ENCODE results near the gene PAPOLB. TPM values are rescaled to one million over a fixed set of nuclear protein-coding genes. Genes with fewer than 3 reads are reported as not detected.
"Not testable (repeated sequence)": the region's sequence is repeated elsewhere in the genome, so short reads cannot be mapped to it uniquely, and the experiment has no call there.

PAPOLB gene
- total RNA-seq, 4 donors from 2014 or later, result 0.12 to 1.4 (median 0.31) TPM

- ATAC-seq (ENCODE audit: low FRiP score), result no peak
- TF ChIP-seq, protein P1, sequence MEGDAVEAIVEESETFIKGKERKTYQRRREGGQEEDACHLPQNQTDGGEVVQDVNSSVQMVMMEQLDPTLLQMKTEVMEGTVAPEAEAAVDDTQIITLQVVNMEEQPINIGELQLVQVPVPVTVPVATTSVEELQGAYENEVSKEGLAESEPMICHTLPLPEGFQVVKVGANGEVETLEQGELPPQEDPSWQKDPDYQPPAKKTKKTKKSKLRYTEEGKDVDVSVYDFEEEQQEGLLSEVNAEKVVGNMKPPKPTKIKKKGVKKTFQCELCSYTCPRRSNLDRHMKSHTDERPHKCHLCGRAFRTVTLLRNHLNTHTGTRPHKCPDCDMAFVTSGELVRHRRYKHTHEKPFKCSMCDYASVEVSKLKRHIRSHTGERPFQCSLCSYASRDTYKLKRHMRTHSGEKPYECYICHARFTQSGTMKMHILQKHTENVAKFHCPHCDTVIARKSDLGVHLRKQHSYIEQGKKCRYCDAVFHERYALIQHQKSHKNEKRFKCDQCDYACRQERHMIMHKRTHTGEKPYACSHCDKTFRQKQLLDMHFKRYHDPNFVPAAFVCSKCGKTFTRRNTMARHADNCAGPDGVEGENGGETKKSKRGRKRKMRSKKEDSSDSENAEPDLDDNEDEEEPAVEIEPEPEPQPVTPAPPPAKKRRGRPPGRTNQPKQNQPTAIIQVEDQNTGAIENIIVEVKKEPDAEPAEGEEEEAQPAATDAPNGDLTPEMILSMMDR (IDR thresholded peaks at IDR 0.05), result no peak
- no peak for DNase-seq (ENCODE audit: low spot score)
Measured at GRCh38 chr7:4893929-4894475, 32.2 kb upstream of the PAPOLB start.

DNA sequence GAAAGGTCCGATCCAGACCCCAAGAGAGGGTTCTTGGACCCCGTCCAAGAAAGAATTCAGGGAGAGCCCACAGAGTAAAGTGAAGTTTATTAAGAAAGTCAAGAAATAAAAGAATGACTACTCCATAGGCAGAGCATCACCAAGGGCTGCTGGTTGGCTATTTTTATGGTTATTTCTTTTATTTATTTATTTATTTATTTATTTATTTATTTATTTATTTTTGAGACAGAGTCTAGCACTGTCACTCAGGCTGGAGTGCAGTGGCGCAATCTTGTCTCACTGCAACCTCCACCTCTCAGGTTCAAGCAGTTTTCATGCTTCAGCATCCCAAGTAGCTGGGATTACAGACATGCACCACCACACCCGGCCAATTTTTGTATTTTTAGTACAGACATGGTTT is 31.4 kb upstream of the PAPOLB start:
- DNase-seq (ENCODE audit: low spot score); ATAC-seq (ENCODE audit: low FRiP score): not testable (repeated sequence)

- DNase-seq (ENCODE audit: low spot score); ATAC-seq (ENCODE audit: low FRiP score): not testable (repeated sequence)
Measured at GRCh38 chr7:4891522-4891921, 29.7 kb upstream of the PAPOLB start.

- DNase-seq (ENCODE audit: low spot score) (no peak), ATAC-seq (ENCODE audit: low FRiP score) (no peak)
- TF ChIP-seq, protein P1 (IDR thresholded peaks at IDR 0.05), result no peak
Measured at GRCh38 chr7:4889682-4890081, 27.9 kb upstream of the PAPOLB start.

GRCh38 chr7:4888161-4888560 is 26.3 kb upstream of the PAPOLB start:
- TF ChIP-seq, protein P1 (IDR thresholded peaks at IDR 0.05), result no peak
- ATAC-seq (ENCODE audit: low FRiP score), result no peak
- DNase-seq (ENCODE audit: low spot score), result no peak

GRCh38 chr7:4886671-4887070 is 24.8 kb upstream of the PAPOLB start:
- TF ChIP-seq, protein P1 (IDR thresholded peaks at IDR 0.05), result no peak
- DNase-seq (ENCODE audit: low spot score), result no peak
- ATAC-seq (ENCODE audit: low FRiP score), result no peak

DNA sequence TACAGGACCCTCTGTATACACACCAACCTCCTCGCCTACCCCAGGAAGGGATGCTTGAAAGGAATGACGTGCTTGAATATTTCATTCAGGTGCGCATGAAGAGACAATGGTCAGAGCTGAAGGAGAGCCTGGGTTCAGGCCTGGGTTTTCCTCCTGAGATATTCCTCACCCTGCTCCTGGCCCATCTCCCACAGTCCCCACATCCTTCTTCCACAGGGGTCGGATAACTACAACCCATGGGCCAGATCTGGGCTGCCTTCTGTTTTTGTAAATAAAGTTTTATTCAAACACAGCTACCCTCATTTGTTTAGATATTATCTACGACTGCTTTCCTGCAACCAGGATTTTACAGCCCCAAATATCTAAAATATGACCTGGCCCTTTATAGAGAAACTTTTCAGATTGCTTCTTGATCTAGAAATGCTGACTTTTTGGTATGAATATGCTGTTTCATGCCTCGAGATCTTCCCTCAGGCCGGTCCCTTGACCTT is 23.5 kb upstream of the PAPOLB start:
- TF ChIP-seq, protein P1 (IDR thresholded peaks at IDR 0.05), result no peak
- no peak for DNase-seq (ENCODE audit: low spot score)
- no peak for ATAC-seq (ENCODE audit: low FRiP score)

- TF ChIP-seq, protein P1 (IDR thresholded peaks at IDR 0.05), result no peak
- no peak for ATAC-seq (ENCODE audit: low FRiP score)
- no peak for DNase-seq (ENCODE audit: low spot score)
Measured at GRCh38 chr7:4884164-4884563, 22.3 kb upstream of the PAPOLB start.

Measured in omental fat pad (tissue), 4 donors.